Ectodermal cell (in vitro differentiated cells): Measurements from ENCODE around the gene CFAP20DC.

Source experiments
- H3K27ac ChIP-seq: 2 replicates; pipeline ENCODE4 v1.7.0; 2013; ENCODE audit warnings: mild to moderate bottlenecking, low read depth, low read length; ENCODE audit not compliant: insufficient read depth, poor library complexity, severe bottlenecking
- H3K27me3 ChIP-seq: 2 replicates; pipeline ENCODE4 v1.7.0; 2013; ENCODE audit warnings: mild to moderate bottlenecking, low read length; ENCODE audit not compliant: insufficient read depth, control insufficient read depth, poor library complexity, severe bottlenecking
- H3K36me3 ChIP-seq: one replicate; pipeline ENCODE4 v1.7.0; 2013; ENCODE audit warnings: low read length; ENCODE audit not compliant: control insufficient read depth, insufficient read depth
- H3K4me1 ChIP-seq: one replicate; pipeline ENCODE4 v1.7.0; 2013; ENCODE audit warnings: low read length; ENCODE audit not compliant: control insufficient read depth, insufficient read depth
- H3K4me3 ChIP-seq: 2 replicates; pipeline ENCODE4 v1.7.0; 2013; ENCODE audit warnings: low read depth, low read length, control low read depth; ENCODE audit not compliant: insufficient read depth
- H3K9me3 ChIP-seq: 2 replicates; pipeline ENCODE4 v1.7.0; 2013; ENCODE audit warnings: mild to moderate bottlenecking, low read length, moderate library complexity; ENCODE audit not compliant: control insufficient read depth
- WGBS, 2 experiments: methylation state at CpG; one replicate each; pipeline ENCODE4 v1.1.7; 2013; ENCODE audit warnings: missing lambda C conversion rate in 2 of 2; 5-methylcytosine and 5-hydroxymethylcytosine counted together

The CFAP20DC gene

GRCh38 chr3:58798312-58798711 lies 251.5 kb downstream of the CFAP20DC start:
- no peak overlapping the region for H3K4me3 ChIP-seq
- WGBS, 2 experiments: 93 to 94% methylated on average over 2 of the region's 2 CpGs
- H3K27ac ChIP-seq: no peak overlapping the region
- no peaks in the 10 kb centered on the region for H3K9me3 ChIP-seq
- H3K4me1 ChIP-seq: no peaks in the 10 kb centered on the region
- no peaks in the 10 kb centered on the region for H3K27me3 ChIP-seq
- H3K36me3 ChIP-seq: no peaks in the 10 kb centered on the region

- Histone ChIP-seq H3K27me3 (no peaks in the 10 kb centered on the region), H3K9me3 (no peaks in the 10 kb centered on the region), H3K36me3 (no peaks in the 10 kb centered on the region), H3K27ac (no peak overlapping the region), H3K4me1 (no peaks in the 10 kb centered on the region), H3K4me3 (no peak overlapping the region)
- 93 to 98% methylated on average over 3 to 4 of the region's 4 CpGs for WGBS, 2 experiments
These were observed 255.1 kb downstream of the CFAP20DC start for GRCh38 chr3:58794750-58795149.

- Histone ChIP-seq H3K27ac (no peak overlapping the region), H3K4me1 (no peaks in the 10 kb centered on the region), H3K9me3 (no peaks in the 10 kb centered on the region), H3K4me3 (no peak overlapping the region), H3K36me3 (no peaks in the 10 kb centered on the region), H3K27me3 (no peaks in the 10 kb centered on the region)
- 92 to 96% methylated on average over 3 of the region's 3 CpGs for WGBS, 2 experiments
These were observed 255.9 kb downstream of the CFAP20DC start for GRCh38 chr3:58793938-58794337.

GRCh38 chr3:58792921-58793451 lies 256.8 kb downstream of the CFAP20DC start:
- Histone ChIP-seq H3K36me3 (no peaks in the 10 kb centered on the region), H3K4me1 (no peaks in the 10 kb centered on the region), H3K27me3 (no peaks in the 10 kb centered on the region), H3K4me3 (no peak overlapping the region), H3K9me3 (no peaks in the 10 kb centered on the region), H3K27ac (no peak overlapping the region)
- 96 to 99% methylated on average over 2 of the region's 2 CpGs for WGBS, 2 experiments

- no peaks in the 10 kb centered on the region for H3K9me3 ChIP-seq
- H3K27me3 ChIP-seq: no peaks in the 10 kb centered on the region
- no peaks in the 10 kb centered on the region for H3K4me1 ChIP-seq
- H3K27ac ChIP-seq: no peak overlapping the region
- H3K36me3 ChIP-seq: no peaks in the 10 kb centered on the region
- no peak overlapping the region for H3K4me3 ChIP-seq
These were observed 260.4 kb downstream of the CFAP20DC start for GRCh38 chr3:58789385-58789784.

- 90 to 93% methylated on average over 4 to 5 of the region's 6 CpGs for WGBS, 2 experiments
- Histone ChIP-seq H3K27ac (no peak overlapping the region), H3K4me3 (no peak overlapping the region), H3K27me3 (no peaks in the 10 kb centered on the region), H3K9me3 (no peaks in the 10 kb centered on the region), H3K4me1 (no peaks in the 10 kb centered on the region), H3K36me3 (no peaks in the 10 kb centered on the region)
These were observed 264.9 kb downstream of the CFAP20DC start for GRCh38 chr3:58784888-58785287.

GRCh38 chr3:58784425-58784824 lies 265.4 kb downstream of the CFAP20DC start:
- Histone ChIP-seq H3K4me3 (no peak overlapping the region), H3K4me1 (no peaks in the 10 kb centered on the region), H3K27ac (no peak overlapping the region), H3K27me3 (no peaks in the 10 kb centered on the region), H3K36me3 (no peaks in the 10 kb centered on the region), H3K9me3 (no peaks in the 10 kb centered on the region)
- WGBS, 2 experiments: 93 to 100% methylated on average over 1 to 3 of the region's 4 CpGs

GRCh38 chr3:58783845-58784244 lies 266.0 kb downstream of the CFAP20DC start:
- H3K9me3 ChIP-seq: no peaks in the 10 kb centered on the region
- H3K4me3 ChIP-seq: no peak overlapping the region
- no peak overlapping the region for H3K27ac ChIP-seq
- H3K27me3 ChIP-seq: no peaks in the 10 kb centered on the region
- H3K36me3 ChIP-seq: no peaks in the 10 kb centered on the region
- no peaks in the 10 kb centered on the region for H3K4me1 ChIP-seq
- WGBS, 2 experiments: 83 to 95% methylated on average over 2 of the region's 2 CpGs

GRCh38 chr3:58779934-58780333 lies 269.9 kb downstream of the CFAP20DC start:
- Histone ChIP-seq H3K27ac (no peak overlapping the region), H3K27me3 (no peaks in the 10 kb centered on the region), H3K4me1 (no peaks in the 10 kb centered on the region), H3K9me3 (no peaks in the 10 kb centered on the region), H3K36me3 (no peaks in the 10 kb centered on the region), H3K4me3 (no peak overlapping the region)

GRCh38 chr3:58776231-58776630 lies 273.6 kb downstream of the CFAP20DC start:
- Histone ChIP-seq H3K27ac (no peak overlapping the region), H3K27me3 (no peaks in the 10 kb centered on the region), H3K4me3 (no peak overlapping the region), H3K9me3 (no peaks in the 10 kb centered on the region), H3K4me1 (no peaks in the 10 kb centered on the region), H3K36me3 (no peaks in the 10 kb centered on the region)
- WGBS, 2 experiments: 68 to 79% methylated on average over 2 of the region's 2 CpGs

GRCh38 chr3:58772462-58772861 lies 277.4 kb downstream of the CFAP20DC start:
- Histone ChIP-seq H3K4me3 (no peak overlapping the region), H3K27me3 (no peaks in the 10 kb centered on the region), H3K36me3 (no peaks in the 10 kb centered on the region), H3K9me3 (no peaks in the 10 kb centered on the region), H3K27ac (no peak overlapping the region), H3K4me1 (no peaks in the 10 kb centered on the region)
